HG03520 (cell line): Measurements from ENCODE around the gene LGI1.
"Not testable (repeated sequence)": the region's sequence is repeated elsewhere in the genome, so short reads cannot be mapped to it uniquely, and the experiment has no call there.

ENCODE experiments used
- ATAC-seq: cut with Tn5 transposase; IDR thresholded peaks from one replicate; pipeline ENCODE4 v1.9.1; 2021; ENCODE audit warnings: mild to moderate bottlenecking, moderate library complexity; ENCODE audit not compliant: unreplicated experiment

Gene LGI1

DNA sequence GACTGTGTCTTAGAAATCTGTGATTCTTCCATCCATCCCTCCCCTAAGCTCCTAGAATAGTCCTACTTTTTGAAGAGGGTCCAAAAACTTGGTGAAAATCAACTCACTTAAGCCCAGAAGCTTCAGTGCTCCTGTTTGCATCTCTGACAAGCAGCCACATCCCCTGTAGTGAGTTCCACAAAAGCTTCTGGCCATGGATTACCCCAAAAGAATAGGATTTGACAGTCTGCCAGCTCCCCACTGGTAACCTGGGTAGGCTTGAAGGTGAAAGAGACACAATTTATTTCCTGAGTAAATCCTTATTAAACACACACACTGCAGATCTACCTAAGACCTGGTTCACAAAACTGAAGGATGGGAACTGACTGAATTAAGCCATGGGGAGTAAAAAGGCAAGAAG, 46.5 kb downstream of the LGI1 start:
- ATAC-seq = no peak

DNA sequence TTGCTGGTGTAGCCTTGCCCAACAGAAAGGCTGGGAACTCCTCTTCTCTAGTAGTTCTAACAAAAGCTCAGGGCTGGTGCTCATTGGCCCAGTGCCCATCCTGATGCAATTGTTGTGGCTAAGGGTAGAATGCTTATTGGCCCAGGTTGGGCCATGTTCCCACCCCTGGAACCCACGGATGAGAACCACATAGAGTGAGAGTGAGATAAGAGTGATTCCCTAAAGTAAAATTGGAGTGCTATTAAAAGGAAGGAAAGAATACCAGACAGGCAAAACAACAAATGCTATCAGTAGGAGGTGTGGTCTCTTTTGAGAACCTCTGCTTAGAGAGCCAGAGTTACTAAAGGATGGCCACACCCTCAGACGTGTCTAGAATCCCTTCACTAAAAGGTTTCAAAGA, 49.2 kb downstream of the LGI1 start:
- no peak for ATAC-seq

DNA sequence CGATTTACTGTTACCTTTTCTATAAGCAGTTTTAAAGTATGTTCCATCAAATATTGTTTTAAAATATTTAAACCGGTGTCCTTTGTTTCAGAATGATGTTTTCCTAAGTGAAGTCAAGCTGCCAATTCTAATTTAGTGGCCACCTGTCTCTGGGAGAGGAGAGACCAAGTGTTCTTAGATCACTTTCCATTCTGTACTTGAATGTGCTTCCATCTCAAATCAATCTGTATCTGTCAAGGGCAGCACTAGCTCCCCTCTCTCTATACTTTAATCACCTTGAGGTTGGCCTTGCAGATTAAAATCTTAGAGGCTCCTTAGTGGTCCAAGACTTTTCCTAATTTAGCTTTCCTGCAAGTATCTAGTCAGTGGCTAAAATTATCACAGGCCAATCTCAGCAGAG, 49.6 kb downstream of the LGI1 start:
- ATAC-seq = no peak

DNA sequence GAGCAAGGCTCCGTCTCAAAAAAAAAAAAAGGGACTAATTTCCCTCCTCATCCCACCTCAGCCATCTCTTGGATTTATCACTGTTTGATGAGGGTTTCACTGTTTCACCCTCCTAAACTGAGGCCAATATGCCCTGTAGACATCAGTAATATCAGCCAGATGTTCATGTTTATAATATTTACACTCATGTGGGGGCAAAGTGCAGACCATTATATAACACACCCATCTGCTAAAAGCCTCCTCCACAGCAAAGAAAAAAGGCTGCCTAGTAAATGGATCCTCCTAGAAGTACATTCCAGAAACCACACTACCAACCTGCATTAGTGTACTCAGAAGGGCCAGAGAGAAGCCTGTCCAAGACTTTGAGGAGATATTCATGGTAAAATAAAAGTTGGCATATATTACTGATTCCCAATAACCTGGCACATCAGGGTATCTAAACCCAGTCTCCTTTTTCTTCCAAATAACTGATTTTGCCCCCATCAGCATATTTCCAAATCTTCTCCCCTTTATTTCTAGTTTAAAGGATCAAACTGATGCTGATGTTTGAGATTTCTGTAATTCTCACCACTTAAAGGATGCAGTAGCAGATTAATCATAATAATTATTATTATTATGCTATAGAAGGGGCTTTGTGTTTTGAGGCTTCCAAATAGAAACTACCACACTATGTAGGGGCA, 55.1 kb downstream of the LGI1 start:
- no peak for ATAC-seq

DNA sequence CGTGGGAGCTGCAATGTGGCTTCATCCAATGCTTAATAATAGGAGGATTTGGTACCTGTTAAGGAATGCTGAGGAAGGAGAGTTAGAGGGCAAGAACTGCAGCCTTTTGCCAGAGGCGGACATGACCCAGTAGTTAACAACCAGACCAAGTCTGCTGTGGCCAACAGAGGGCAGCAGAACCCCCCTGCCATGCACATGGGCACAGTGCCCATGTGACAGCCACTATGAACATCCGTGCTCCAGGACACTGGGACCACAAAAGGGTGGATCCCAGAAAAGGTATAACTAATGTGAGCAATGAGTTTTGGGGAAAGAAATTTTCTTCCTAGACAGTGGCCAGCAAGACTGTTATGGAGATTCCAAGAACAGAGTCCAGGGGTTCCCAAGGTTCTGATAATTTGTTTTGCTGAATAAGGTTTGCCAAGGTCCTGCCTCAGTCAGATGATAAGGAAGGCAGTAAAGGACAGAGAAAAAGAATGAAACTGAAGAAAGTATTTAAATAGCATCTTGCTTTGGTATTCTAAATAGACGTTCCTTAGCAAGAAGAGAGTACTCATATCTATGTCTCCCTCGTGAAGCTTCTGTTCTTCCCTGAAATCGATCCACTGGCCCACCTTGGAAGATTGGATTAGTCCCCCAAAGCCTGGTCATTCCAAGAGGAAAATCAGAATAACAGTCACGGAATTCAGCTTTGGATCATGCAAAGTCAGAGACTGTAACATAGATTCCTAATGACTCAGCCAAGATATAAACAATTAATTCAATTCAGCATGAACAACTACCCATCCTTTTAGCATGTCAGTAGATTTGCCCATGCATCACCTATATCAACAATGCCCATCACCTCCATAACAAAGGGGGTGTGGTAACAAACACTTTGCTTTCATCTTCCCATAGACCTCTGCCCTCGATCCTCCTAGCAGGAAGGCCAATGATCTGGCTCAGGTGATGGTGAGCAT, 56.0 kb downstream of the LGI1 start:
- ATAC-seq = peak; percentile 56

DNA sequence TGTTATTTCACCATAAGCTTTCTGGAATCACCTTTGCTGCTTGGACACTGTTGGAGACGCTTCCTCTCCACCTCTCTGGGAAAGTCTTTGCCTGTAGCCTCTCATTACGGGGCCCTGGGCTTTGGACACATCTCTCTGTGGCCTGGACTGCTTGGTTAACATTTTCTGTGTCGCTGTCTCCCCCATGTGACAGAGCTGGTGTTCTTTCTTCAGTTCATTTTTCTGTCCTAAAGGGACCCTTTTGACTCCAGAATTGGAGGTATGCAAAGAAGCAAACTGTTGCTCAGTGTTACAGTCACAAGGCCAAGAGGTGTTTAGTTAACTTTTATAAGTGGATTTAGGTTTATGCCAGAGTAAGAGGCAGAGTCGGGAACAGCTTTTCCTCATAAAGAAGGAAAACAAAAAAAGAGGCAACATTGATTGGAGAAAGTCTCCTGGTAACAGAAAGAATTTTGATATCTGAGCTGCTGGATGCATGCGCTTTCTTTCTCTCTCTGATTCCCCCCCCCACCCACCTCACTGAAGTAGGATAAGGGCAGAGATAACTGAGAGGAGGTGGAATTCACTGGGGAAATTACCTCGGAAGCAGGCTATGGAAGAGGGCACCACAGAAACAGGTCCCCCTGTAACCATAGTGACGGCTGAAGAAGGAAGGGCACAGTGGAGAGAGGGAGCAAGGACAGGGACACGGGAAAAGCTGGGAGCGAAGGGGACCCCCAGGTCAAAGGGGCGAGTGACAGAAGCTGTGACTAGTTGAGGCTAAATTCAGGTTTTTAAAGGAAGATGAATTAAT, 57.8 kb downstream of the LGI1 start:
- ATAC-seq = no peak

DNA sequence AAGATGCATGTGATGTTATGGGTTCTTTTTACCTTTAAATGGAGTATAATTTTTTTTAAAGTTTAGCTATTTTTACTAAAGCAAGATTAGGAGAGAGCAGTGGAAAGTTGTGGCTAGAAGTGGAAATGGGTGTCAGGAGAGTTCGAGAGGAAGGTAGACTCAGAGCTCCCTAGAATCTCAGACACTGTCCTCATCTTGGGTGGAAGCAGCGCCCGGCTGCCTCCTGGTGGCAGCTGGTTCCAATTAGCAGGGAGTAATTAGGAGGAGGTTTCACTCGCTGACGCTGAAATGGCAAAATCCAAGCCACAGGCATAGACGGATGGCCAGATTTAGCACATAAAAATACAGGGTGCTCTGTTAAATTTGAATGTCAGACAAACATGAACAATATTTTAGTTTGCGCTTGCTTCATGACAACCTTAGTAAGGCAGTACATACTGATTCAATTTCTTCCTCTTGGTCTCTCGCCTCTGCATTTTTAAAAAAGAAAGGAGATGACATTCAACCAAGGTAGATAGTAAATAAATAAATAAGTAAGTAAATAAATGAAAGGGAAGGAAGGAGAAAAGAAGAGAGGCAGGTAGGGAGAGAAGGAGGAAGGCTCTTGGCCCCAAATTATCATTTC, 58.5 kb downstream of the LGI1 start:
- ATAC-seq = no peak

DNA sequence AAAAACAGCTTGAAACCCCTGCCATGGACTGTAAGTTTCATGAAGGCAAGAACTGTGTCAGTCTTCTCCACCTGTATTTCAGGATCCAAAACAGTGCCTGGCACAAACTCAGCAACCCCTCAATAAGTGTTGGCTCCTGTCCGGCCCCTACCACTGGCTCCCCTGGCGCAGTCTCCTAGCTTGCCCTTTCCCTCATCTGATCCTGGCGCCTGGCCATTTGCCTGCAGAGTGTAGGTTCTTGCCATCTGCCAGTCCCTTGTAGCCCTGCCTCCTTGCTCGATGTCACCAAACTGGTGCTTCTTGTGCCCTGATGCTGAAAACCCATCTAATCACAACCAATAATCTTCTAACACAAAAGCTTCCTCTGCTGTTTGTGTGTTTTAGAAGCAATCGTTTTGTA, 60.4 kb downstream of the LGI1 start:
- no peak for ATAC-seq

DNA sequence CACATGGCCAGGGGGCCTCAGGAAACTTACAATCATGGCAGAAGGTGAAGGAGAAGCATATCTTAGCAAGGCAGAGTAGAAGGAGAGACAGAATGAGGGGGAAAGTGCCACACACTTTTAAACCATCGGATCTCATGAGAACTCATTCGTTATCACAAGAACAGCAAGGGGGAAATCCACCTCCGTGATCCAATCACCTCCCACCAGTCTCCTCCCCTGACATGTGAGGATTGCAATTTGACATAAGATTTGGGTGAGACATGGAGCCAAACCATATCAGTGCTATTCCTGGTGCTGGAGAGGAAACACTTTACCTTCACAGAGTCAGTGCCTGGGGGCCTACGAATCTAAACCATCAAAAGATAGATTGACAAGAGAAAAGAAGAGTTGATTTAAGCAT, 61.8 kb downstream of the LGI1 start:
- no peak for ATAC-seq

DNA sequence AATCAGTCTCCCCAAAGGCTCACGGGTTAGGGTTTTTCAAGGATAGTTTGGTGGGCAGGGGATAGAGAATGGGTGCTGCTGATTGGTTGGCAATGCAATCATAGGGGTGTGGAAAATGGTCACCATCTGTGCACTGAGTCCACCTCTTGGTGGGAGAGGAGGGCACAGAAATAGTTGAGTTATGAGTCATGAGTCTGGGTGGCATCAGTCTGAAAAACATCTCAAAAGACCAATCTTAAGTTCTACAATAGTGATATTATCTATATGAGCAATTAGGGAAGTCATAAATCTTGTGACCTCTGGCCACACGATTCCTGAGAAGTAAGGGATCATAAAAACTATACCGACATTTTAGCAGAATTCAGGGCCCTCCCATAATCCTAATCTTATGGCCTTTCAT, 62.7 kb downstream of the LGI1 start:
- ATAC-seq = no peak

DNA sequence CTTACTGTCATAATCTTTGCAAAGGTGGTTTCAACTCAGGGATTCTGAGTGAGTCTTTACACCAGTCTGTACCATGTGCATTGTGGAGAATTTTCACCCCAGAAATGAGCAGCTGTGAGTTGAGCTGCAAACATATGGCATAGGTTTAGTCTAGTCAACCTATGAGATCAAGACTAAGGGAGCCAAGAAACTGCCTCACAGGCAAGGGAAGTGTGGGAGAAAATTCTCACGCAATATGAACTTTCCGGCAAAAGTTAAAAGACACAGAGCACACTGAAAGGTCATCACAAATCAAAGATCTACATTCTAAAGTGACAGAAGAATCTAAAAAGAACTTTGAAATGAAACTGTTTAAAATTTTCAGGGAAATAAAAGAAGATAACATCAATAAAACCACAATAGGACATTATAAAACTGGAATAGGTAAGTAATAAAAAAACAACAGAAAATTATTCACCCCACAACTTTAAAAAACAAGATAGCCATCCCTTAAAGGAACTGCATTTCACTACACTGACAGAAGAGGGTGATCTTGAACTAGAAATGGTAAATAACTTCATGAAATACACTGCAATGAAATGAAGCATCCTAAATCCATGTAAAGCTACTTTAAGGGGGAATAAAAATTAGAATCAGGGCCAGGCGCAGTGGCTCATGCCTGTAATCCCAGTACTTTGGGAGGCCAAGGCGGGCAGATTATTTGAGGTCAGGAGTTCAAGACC, 63.5 kb downstream of the LGI1 start:
- no peak for ATAC-seq

DNA sequence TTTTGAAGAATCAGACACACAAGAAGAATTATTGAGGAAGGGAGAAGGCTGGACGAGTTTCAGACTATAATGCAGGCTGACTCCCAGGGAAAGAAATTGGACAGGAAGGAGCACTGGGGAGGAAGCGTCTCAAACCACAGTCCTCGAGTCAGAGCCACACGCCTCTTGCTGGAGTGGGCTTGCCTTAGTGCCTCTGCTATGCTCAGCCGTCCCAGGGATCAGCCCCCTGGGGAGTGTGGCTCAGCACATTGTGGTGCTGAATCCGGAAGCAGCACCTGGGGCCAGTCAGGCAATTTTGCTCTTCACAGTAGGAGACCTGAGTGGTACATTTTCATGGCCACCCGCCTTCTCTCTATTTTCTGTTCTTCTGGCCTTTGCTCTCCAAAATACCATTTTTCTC, 68.6 kb downstream of the LGI1 start:
- no peak for ATAC-seq

DNA sequence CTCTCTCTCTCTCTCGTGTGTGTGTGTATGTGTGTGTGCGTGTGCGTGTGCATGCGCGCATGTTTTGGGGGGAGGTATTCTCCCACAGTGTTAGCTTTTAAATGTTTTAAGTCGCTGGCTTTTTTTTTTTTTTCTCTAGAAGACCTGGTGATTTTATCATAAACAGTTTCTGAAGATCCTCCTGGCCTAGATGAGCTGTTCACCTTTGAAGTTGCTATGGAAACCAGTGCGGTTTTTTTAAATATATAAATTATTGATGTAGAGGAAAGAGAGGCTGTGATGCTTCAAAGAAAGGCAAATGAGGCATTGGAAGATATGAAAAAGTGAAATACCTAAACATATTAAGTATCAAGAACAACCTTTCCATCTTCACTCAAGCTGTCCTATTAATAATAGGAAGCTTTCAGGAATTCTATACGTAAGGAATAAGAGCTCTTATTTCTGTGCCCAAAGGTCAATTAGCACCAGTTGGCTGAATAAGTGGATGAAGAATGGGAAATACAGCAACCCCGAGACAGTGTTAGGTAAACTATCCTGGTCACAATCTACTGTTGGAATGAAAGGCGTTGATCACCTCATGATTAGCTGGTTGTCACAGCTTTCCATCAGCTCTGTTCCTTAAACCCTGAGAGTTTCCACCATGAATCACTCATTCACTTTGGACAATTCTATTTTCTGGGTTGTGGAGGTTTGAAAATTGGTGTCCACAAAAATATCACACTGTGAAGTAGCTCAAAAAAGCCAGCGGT, 69.5 kb downstream of the LGI1 start:
- no peak for ATAC-seq

DNA sequence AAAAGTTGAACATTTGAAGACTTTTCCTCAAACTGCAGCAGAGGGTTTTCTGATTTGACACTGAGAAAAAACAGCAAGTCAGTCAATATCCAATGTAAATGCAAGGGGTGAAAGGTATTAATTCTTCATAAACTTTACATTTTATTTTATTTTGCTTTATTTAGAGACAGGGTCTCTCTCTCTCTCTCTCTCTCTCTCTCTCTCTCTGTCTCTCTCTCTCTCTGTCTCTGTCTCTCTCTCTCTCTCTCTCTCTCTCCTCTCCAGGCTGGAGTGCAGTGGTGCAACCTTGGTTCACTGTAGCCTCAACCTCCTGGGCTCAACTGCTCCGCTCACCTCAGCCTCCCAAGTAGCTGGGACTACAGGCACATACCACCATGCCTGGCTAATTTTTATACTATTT, 73.3 kb downstream of the LGI1 start:
- not testable (repeated sequence) for ATAC-seq

DNA sequence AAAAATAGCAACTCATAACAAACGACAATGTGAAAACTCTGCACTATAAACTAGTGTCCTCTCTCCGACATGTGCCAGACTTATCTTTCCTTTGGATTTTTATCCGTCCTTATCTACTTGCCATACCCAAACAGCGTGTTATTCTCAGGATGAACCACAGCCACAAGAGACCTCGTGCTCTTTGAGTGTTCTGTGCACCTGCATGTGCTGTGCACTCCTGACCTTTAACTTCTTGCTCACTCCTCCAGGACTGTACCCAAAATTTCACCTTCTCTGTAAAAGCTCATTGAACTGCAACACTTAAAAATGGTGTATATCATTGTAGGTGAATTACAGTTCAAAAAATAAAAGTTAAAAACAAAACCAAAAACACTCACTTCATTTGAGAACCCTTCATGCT, 78.0 kb downstream of the LGI1 start:
- ATAC-seq = no peak

DNA sequence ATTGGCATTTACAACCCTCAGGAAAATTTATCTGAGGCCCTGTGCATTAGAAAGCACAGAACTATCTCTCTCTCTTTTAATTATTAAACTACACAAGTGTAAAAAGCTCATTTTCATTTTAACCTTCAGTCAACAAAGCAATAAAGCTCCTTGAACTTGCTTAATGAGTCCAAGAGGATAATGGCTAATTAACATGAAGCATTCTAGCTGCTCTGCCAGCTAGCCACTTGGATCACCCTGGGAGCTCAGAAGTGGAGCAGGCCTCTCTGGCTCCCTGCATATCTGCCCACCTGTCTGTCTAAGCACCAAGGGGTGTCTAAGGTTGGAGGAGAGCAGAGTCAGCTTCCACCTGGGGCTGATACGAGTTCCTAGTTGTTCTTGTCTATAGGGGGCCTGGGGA, 80.1 kb downstream of the LGI1 start:
- ATAC-seq = no peak

DNA sequence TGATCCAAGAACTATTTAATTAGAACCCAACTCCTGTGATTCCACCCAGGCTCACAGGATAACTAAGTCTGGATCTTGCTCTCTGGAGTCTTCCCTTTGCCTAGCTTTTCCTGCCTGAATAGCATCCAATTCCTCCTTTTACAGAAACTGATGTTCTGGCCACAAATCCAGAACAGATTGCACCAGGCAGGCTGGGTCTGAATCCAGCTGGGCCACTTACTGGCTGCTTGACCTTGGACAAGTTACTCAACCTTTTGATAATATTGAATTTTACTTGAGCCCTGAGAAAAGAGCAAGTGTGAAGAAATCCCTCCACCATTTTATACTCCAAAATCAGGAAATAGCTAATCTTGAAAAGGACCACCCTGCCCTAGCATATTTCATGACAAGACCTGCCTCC, 80.5 kb downstream of the LGI1 start:
- no peak for ATAC-seq

DNA sequence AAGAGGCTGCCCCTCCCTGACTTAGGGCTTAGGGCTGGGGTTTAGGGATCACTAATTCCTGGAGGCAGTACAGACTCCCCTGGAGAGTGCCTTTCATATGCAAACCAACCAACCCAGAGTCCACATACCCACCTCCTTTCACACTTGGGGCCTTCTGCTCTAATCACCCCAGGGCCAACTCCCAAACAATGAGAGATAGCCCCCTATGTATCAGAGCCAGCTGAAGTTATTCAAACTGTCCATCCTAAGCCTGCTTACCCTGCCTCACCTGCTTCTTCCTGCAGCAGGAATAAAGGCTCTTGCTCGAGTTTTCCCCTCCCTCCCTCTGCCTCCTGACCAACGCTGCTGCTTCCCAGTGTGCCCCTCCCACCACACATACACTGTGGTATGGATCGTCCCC, 84.2 kb downstream of the LGI1 start:
- no peak for ATAC-seq

DNA sequence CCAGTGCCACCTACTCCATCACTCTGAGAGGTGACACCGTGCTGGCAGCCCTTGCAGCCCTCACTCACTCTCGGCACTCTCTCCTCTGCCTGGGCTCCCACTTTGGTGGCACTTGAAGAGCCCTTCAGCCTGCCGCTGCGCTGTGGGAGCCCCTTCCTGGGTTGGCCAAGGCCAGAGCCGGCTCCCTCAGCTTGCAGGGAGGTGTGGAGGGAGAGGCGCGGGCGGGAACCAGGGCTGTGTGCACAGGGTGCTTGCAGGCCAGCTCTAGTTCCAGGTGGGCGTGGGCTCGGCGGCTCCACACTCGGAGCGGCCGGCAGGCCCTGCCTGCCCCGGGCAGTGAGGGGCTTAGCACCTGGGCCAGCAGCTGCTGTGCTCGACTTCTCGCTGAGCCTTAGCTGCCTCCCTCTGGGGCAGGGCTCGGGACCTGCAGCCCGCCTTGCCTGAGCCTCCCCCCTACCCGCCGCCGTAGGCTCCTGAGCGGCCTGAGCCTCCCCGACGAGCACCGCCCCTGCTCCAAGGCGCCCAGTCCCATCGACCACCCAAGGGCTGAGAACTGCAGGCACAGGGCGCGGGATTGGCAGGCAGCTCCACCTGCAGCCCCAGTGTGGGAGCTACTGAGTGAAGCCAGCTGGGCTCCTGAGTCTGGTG, 87.4 kb downstream of the LGI1 start:
- ATAC-seq = no peak
